Epithelial cell of esophagus (primary cell): ENCODE results near the gene BCAR3.
A peak's percentile ranks its signal among the peaks of the same experiment; 100 is the strongest.
"Not testable (repeated sequence)": the region's sequence is repeated elsewhere in the genome, so short reads cannot be mapped to it uniquely, and the experiment has no call there.

Source experiments
- DNase-seq: peaks from one replicate; pipeline ENCODE4 v3.0.0; 2010; ENCODE audit warnings: low read depth
- H3K4me3 ChIP-seq: 2 replicates; pipeline ENCODE4 v1.5.1; 2011; ENCODE audit warnings: mild to moderate bottlenecking, low read length, control low read depth
- CTCF ChIP-seq: IDR thresholded peaks from 2 replicates; pipeline ENCODE4 v1.5.1; 2011; ENCODE audit warnings: low read depth, mild to moderate bottlenecking, low read length, control low read depth, inconsistent platforms; ENCODE audit not compliant: insufficient read depth; ENCODE audit errors: missing control alignments

The BCAR3 gene

GRCh38 chr1:93594603-93594880 lies 87.1 kb downstream of the BCAR3 start:
- no peak for DNase-seq
- no peak overlapping the region for H3K4me3 ChIP-seq
- no peak for TF ChIP-seq CTCF

GRCh38 chr1:93593854-93594602 lies 87.6 kb downstream of the BCAR3 start:
- DNase-seq = peak; percentile 53
- H3K4me3 ChIP-seq = no peak overlapping the region
- TF ChIP-seq CTCF = no peak

GRCh38 chr1:93592551-93592949 lies 89.1 kb downstream of the BCAR3 start:
- H3K4me3 ChIP-seq = no peak overlapping the region
- no peak for TF ChIP-seq CTCF
- no peak for DNase-seq

- no peak for TF ChIP-seq CTCF
- H3K4me3 ChIP-seq = no peak overlapping the region
- no peak for DNase-seq
These were observed 89.7 kb downstream of the BCAR3 start for GRCh38 chr1:93591676-93592550.

GRCh38 chr1:93591291-93591675 lies 90.4 kb downstream of the BCAR3 start:
- not testable (repeated sequence) for H3K4me3 ChIP-seq, DNase-seq

- no peak for DNase-seq
- TF ChIP-seq CTCF = no peak
- H3K4me3 ChIP-seq = no peak overlapping the region
These were observed 92.7 kb downstream of the BCAR3 start for GRCh38 chr1:93588955-93589354.

- no peak for TF ChIP-seq CTCF
- DNase-seq = no peak
- no peak overlapping the region for H3K4me3 ChIP-seq
These were observed 93.4 kb downstream of the BCAR3 start for GRCh38 chr1:93588206-93588605.
